ENCODE data around the gene RASA2. TPM values are rescaled to one million over a fixed set of nuclear protein-coding genes. Genes with fewer than 3 reads are reported as not detected.

Gene RASA2, protein sequence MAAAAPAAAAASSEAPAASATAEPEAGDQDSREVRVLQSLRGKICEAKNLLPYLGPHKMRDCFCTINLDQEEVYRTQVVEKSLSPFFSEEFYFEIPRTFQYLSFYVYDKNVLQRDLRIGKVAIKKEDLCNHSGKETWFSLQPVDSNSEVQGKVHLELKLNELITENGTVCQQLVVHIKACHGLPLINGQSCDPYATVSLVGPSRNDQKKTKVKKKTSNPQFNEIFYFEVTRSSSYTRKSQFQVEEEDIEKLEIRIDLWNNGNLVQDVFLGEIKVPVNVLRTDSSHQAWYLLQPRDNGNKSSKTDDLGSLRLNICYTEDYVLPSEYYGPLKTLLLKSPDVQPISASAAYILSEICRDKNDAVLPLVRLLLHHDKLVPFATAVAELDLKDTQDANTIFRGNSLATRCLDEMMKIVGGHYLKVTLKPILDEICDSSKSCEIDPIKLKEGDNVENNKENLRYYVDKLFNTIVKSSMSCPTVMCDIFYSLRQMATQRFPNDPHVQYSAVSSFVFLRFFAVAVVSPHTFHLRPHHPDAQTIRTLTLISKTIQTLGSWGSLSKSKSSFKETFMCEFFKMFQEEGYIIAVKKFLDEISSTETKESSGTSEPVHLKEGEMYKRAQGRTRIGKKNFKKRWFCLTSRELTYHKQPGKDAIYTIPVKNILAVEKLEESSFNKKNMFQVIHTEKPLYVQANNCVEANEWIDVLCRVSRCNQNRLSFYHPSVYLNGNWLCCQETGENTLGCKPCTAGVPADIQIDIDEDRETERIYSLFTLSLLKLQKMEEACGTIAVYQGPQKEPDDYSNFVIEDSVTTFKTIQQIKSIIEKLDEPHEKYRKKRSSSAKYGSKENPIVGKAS
- total RNA-seq: 8.3 and 14.1 TPM in 2 replicates

DNA sequence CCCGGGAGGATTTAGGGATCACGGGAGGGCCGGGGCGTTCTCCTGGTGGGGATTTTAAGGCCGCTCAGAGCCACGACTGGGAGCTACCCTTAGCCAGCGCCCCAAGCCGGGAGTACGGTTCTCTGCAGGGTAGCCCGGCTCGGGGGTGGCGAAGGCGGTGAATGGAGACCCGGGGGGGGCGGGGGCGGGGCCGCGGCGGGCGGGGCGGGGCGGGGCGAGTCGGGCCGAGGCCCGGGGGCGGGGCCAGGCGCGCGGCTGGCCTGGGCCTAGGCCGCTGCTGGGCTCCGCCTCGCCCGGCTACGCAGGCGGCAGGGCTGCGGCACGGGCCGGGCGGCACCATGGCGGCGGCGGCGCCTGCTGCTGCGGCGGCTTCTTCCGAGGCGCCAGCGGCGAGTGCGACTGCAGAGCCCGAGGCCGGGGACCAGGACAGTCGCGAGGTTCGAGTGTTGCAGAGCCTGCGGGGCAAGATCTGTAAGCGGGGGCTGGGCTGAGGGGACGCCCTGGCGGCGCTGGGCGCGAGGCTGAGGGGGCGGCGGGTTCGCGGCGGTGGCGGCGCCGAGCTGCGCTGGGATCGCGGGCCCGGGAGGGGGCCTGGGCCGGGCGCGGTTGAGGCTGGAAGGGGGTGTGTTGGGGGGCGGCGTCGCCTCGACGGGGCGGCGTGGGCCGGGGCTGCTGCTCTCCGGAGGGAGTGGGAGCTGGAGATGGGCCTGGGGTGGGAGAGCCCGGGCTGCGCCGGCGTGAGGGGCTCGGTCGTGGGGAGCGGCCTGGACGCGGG is at the start of gene RASA2:
RASA2 (plus strand) TSS at position 282 of the 775 bp plus-strand sequence; CDS start at position 339, 57 bp downstream.

Other genes starting within 250 kb of the RASA2 start
- 96.4 and 103 TPM in 2 replicates for gene ZBTB38, start 118.5 kb upstream of the RASA2 start, total RNA-seq